ENCODE measurements around the gene MISP3. TPM values are rescaled to one million over a fixed set of nuclear protein-coding genes. Genes with fewer than 3 reads are reported as not detected.

The MISP3 gene
- polyA plus RNA-seq, 1 donor from 2014 or later: 8.2 TPM

DNA sequence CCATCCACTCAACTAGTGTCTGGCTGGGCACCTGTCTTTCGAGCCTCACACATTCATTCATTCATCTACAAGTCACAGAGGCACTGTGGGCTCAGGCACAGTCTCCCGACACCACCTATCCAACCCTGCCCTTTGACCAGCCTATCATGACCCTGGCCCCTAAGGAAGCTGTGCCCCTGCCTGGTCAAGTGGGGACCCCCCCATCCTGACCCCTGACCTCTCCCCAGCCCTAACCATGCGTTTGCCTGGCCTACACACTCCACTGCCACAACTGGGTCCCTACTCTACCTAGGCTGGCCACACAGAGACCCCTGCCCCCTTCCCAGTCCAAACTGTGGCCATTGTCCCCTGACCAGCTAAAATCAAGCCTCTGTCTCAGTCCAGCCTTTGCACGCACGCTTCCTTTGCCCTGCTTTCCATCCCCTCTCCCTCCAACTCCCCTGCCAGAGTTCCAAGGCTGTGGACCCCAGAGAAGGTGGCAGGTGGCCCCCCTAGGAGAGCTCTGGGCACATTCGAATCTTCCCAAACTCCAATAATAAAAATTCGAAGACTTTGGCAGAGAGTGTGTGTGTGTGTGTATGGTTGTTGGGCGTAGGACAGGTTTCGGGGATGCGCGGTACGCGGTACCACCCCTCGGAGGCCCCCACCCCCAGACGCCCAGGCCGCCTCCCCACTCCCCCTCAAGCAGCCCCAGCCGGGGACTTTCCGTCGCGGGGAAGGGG is 41.4 kb upstream of the MISP3 start:
- H3K9me2 ChIP-seq (ENCODE audit: insufficient read depth, low read length): no peaks in the 10 kb centered on the region
- H3K9me3 ChIP-seq (ENCODE audit: low read length): no peaks in the 10 kb centered on the region
- no peak overlapping the region for H3K27ac ChIP-seq (ENCODE audit: low read length)
- no peaks in the 10 kb centered on the region for H3K79me2 ChIP-seq (replicated peaks; ENCODE audit: insufficient read depth, low read length)
- H3K27me3 ChIP-seq (ENCODE audit: insufficient read depth, low read depth, low read length): peaks cover 19% of the 10 kb centered on the region
- H3K36me3 ChIP-seq (ENCODE audit: insufficient read depth, low read length): no peaks in the 10 kb centered on the region
- H3K4me3 ChIP-seq (ENCODE audit: low read length): peak overlapping the region; percentile 87
- no peaks in the 10 kb centered on the region for H3F3A ChIP-seq (ENCODE audit: insufficient read depth, low read length, poor library complexity, severe bottlenecking)
- TF ChIP-seq EP300 (conservative IDR thresholded peaks at IDR 0.05; ENCODE audit: poor library complexity, severe bottlenecking): no peak
- no peak for TF ChIP-seq SMC3 (conservative IDR thresholded peaks at IDR 0.05; ENCODE audit: poor library complexity)
- TF ChIP-seq, protein P1, sequence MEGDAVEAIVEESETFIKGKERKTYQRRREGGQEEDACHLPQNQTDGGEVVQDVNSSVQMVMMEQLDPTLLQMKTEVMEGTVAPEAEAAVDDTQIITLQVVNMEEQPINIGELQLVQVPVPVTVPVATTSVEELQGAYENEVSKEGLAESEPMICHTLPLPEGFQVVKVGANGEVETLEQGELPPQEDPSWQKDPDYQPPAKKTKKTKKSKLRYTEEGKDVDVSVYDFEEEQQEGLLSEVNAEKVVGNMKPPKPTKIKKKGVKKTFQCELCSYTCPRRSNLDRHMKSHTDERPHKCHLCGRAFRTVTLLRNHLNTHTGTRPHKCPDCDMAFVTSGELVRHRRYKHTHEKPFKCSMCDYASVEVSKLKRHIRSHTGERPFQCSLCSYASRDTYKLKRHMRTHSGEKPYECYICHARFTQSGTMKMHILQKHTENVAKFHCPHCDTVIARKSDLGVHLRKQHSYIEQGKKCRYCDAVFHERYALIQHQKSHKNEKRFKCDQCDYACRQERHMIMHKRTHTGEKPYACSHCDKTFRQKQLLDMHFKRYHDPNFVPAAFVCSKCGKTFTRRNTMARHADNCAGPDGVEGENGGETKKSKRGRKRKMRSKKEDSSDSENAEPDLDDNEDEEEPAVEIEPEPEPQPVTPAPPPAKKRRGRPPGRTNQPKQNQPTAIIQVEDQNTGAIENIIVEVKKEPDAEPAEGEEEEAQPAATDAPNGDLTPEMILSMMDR (IDR thresholded peaks at IDR 0.05; ENCODE audit: poor library complexity, severe bottlenecking): no peak
- TF ChIP-seq RAD21 (conservative IDR thresholded peaks at IDR 0.05): no peak
- no peak for TF ChIP-seq TAF1 (IDR thresholded peaks at IDR 0.05; ENCODE audit: low read depth)
- TF ChIP-seq MXI1 (conservative IDR thresholded peaks at IDR 0.05; ENCODE audit: poor library complexity, severe bottlenecking): no peak
- TF ChIP-seq POLR2AphosphoS5 (IDR thresholded peaks at IDR 0.05): no peak
- TF ChIP-seq, protein P2, sequence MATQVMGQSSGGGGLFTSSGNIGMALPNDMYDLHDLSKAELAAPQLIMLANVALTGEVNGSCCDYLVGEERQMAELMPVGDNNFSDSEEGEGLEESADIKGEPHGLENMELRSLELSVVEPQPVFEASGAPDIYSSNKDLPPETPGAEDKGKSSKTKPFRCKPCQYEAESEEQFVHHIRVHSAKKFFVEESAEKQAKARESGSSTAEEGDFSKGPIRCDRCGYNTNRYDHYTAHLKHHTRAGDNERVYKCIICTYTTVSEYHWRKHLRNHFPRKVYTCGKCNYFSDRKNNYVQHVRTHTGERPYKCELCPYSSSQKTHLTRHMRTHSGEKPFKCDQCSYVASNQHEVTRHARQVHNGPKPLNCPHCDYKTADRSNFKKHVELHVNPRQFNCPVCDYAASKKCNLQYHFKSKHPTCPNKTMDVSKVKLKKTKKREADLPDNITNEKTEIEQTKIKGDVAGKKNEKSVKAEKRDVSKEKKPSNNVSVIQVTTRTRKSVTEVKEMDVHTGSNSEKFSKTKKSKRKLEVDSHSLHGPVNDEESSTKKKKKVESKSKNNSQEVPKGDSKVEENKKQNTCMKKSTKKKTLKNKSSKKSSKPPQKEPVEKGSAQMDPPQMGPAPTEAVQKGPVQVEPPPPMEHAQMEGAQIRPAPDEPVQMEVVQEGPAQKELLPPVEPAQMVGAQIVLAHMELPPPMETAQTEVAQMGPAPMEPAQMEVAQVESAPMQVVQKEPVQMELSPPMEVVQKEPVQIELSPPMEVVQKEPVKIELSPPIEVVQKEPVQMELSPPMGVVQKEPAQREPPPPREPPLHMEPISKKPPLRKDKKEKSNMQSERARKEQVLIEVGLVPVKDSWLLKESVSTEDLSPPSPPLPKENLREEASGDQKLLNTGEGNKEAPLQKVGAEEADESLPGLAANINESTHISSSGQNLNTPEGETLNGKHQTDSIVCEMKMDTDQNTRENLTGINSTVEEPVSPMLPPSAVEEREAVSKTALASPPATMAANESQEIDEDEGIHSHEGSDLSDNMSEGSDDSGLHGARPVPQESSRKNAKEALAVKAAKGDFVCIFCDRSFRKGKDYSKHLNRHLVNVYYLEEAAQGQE (IDR thresholded peaks at IDR 0.05; ENCODE audit: borderline replicate concordance): no peak
- no peak overlapping the region for H2AFZ ChIP-seq (ENCODE audit: low read depth, low read length)
- H3K9ac ChIP-seq (ENCODE audit: low read length): peak overlapping the region; percentile 65
- no peak overlapping the region for H3K4me2 ChIP-seq (ENCODE audit: low read length)
- no peaks in the 10 kb centered on the region for H4K20me1 ChIP-seq (ENCODE audit: insufficient read depth)

DNA sequence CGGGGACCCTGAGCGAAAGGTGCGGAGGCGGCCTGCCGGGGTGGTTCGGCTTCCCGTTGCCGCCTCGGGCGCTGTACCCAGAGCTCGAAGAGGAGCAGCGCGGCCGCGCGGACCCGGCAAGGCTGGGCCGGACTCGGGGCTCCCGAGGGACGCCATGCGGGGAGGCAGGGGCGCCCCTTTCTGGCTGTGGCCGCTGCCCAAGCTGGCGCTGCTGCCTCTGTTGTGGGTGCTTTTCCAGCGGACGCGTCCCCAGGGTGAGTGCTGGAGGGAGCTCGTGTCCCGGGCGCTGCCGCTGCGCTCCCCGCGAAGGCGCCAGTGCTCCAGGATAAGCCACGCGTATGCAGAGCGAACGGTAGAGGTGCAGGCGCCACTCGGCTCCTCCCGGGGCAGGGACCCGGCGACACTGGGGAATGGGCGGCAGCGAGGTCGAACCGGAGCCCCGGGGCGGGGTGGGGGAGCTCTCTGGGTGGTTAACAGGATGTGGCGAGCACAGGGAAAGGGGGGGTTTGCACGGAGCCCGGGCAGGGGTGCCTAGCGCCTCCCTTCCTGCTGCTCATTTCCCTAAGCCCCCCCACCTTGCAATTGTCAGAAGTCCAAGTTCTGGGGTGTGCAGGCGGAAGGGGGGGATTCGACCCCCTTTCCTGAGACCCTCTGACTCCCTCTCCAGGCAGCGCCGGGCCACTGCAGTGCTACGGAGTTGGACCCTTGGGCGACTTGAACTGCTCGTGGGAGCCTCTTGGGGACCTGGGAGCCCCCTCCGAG is 40.7 kb upstream of the MISP3 start, which contains the start of gene IL27RA:
TSS of gene IL27RA (plus strand) at position 44 of the 762 bp plus-strand sequence. CDS start at position 155, 111 bp downstream.
- peak; percentile 13 for TF ChIP-seq POLR2AphosphoS5 (IDR thresholded peaks at IDR 0.05)
- TF ChIP-seq EZH2 (IDR thresholded peaks at IDR 0.05; ENCODE audit: borderline replicate concordance, insufficient read depth, low read length, poor library complexity, severe bottlenecking): no peak
- TF ChIP-seq MXI1 (conservative IDR thresholded peaks at IDR 0.05; ENCODE audit: poor library complexity, severe bottlenecking): peak; percentile 60
- no peak for TF ChIP-seq EP300 (conservative IDR thresholded peaks at IDR 0.05; ENCODE audit: poor library complexity, severe bottlenecking)
- peak; percentile 50 for TF ChIP-seq RAD21 (conservative IDR thresholded peaks at IDR 0.05)
- TF ChIP-seq, protein P1 (IDR thresholded peaks at IDR 0.05; ENCODE audit: poor library complexity, severe bottlenecking): peak; percentile 76
- TF ChIP-seq SMC3 (conservative IDR thresholded peaks at IDR 0.05; ENCODE audit: poor library complexity): peak; percentile 64
- TF ChIP-seq, protein P2 (IDR thresholded peaks at IDR 0.05; ENCODE audit: borderline replicate concordance): peak; percentile 56
- peak; percentile 38 for TF ChIP-seq TAF1 (IDR thresholded peaks at IDR 0.05; ENCODE audit: low read depth)
- H3K9ac ChIP-seq (ENCODE audit: low read length): peak within 1 kb of the TSS; percentile 65
- peak within 1 kb of the TSS; percentile 39 for H3K4me2 ChIP-seq (ENCODE audit: low read length)
- H2AFZ ChIP-seq (ENCODE audit: low read depth, low read length): peak within 1 kb of the TSS; percentile 73
- no peaks in the 10 kb centered on the region for H3K79me2 ChIP-seq (replicated peaks; ENCODE audit: insufficient read depth, low read length)
- H3K9me3 ChIP-seq (ENCODE audit: low read length): no peaks in the 10 kb centered on the region
- H3K4me3 ChIP-seq (ENCODE audit: low read length): peak within 1 kb of the TSS; percentile 87
- no peak within 1 kb of the TSS for H3K27ac ChIP-seq (ENCODE audit: low read length)
- H3K9me2 ChIP-seq (ENCODE audit: insufficient read depth, low read length): no peaks in the 10 kb centered on the region
- peaks cover 19% of the 10 kb centered on the region for H3K27me3 ChIP-seq (ENCODE audit: insufficient read depth, low read depth, low read length)
- no peaks in the 10 kb centered on the region for H3K36me3 ChIP-seq (ENCODE audit: insufficient read depth, low read length)
- no peaks in the 10 kb centered on the region for H4K20me1 ChIP-seq (ENCODE audit: insufficient read depth)
- no peaks in the 10 kb centered on the region for H3F3A ChIP-seq (ENCODE audit: insufficient read depth, low read length, poor library complexity, severe bottlenecking)

Data from neural cell (in vitro differentiated cells).